Natural killer cell (primary cell): Measurements from ENCODE around the gene SCP2. TPM values are rescaled to one million over a fixed set of nuclear protein-coding genes. Genes with fewer than 3 reads are reported as not detected.

Experiments
- ATAC-seq, 3 donors: fragments of 150-1000 bp in 2 of 3; fragments of 200-7000 bp in 1 of 3; cut with Tn5 transposase; 1 replicate in 1 of 3; 2 replicates in 2 of 3; pipeline ENCODE4 v1.10.0; 2021; ENCODE audit warnings: mild to moderate bottlenecking in 2 of 3, moderate library complexity in 2 of 3
- DNase-seq, 2 donors: peaks; one replicate each; pipeline versions ENCODE4 v3.0.0 to v3.0.0-alpha.2; 2013 to 2021; ENCODE audit warnings: mixed read lengths in 1 of 2
- H3K27ac ChIP-seq: one replicate; pipeline ENCODE4 v1.5.1; 2013; ENCODE audit warnings: mild to moderate bottlenecking, low read length
- H3K27me3 ChIP-seq: one replicate; pipeline ENCODE4 v1.6.1; 2013; ENCODE audit warnings: low read length; ENCODE audit not compliant: control insufficient read depth, insufficient read depth
- H3K36me3 ChIP-seq: one replicate; pipeline ENCODE4 v1.6.1; 2013; ENCODE audit warnings: low read length; ENCODE audit not compliant: control insufficient read depth, insufficient read depth
- H3K4me1 ChIP-seq: one replicate; pipeline ENCODE4 v1.6.1; 2013; ENCODE audit warnings: low read length; ENCODE audit not compliant: control insufficient read depth, insufficient read depth
- H3K4me3 ChIP-seq: one replicate; pipeline ENCODE4 v1.5.1; 2013; ENCODE audit warnings: low read length
- H3K9me3 ChIP-seq: one replicate; pipeline ENCODE4 v1.6.1; 2013; ENCODE audit warnings: low read length; ENCODE audit not compliant: control insufficient read depth, insufficient read depth
- H3K27ac Mint-ChIP-seq, 2 donors: one replicate each; pipeline ENCODE4 v1.8.0; 2022; ENCODE audit warnings: mild to moderate bottlenecking in 2 of 2, mixed read lengths in 2 of 2, moderate library complexity in 1 of 2
- H3K27me3 Mint-ChIP-seq, 2 donors: one replicate each; pipeline ENCODE4 v1.8.0; 2022; ENCODE audit warnings: low read depth in 2 of 2, mixed read lengths in 2 of 2
- H3K36me3 Mint-ChIP-seq: one replicate; pipeline ENCODE4 v1.8.0; 2022; ENCODE audit warnings: mixed read lengths
- H3K4me1 Mint-ChIP-seq, 2 donors: one replicate each; pipeline ENCODE4 v1.8.0; 2022; ENCODE audit warnings: mixed read lengths in 2 of 2
- H3K4me3 Mint-ChIP-seq: one replicate; pipeline ENCODE4 v1.8.0; 2022; ENCODE audit warnings: mild to moderate bottlenecking, moderate library complexity, mixed read lengths
- H3K9me3 Mint-ChIP-seq, 2 donors: one replicate each; pipeline ENCODE4 v1.8.0; 2022; ENCODE audit warnings: mixed read lengths in 2 of 2
- WGBS: methylation state at CpG from one replicate; pipeline ENCODE4 v1.1.7; 2013; ENCODE audit warnings: missing lambda C conversion rate; ENCODE audit not compliant: insufficient coverage; 5-methylcytosine and 5-hydroxymethylcytosine counted together
- intact Hi-C: fragments of 100-400 bp; cut with micrococcal nuclease; formaldehyde crosslinking; loops from one replicate; pipeline ENCODE4 v1.14.2; 2022
- total RNA-seq, 4 donors: library from RNA; stranded (reverse); fragments of 120-200 nt in 1 of 4; gene quantifications; one replicate each; pipeline versions ENCODE4 v1.2.3 to v1.2.4, GENCODE V29; 2013 to 2022
- TF ChIP-seq, protein P1 (sequence below): fragments of 200-600 bp; IDR thresholded peaks from one replicate; pipeline ENCODE4 v1.8.0; 2022; ENCODE audit warnings: antibody characterized with exemption

The SCP2 gene
- total RNA-seq, 3 donors from 2014 or later (not counting 1 experiment from before 2014, with no cell fraction given) = 90.0 to 118 (median 105) TPM

DNA sequence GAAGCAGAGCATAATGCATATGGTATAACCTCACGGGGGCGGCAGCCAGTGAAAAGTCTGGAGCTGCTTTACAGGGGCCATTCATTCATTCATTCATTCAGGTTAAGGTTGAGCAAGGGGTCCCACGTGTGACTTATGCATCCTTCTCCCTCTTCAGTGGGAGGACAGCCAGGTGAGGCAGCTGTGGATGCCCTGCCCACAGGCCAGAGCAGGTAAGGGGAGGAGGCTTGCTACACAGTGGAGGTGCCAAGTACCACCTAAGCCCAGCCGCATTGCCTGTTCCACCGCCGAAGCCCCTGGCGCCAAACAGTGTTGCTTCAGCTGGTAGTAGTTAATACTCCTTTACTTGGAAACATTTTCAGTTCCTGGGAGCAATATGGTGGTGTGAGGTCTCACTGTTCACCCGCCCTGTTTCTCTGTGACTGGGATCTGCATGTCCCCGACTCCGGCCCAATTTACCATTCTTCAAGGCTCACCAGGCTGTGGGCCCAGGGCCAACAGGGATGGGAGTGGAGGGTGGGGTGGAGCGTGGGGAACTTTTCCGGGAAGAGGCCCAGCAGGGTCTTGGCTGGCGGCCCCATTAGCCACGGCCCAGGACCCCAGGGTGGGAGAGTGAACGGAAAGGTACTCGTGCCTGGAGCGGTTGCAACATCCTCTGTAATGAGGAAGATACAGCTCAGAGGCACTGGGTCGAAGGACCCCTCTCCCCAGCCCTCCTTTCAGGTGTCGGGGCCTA, 134.2 kb downstream of the SCP2 start:
- H3K27ac ChIP-seq = no peak overlapping the region
- no peak for DNase-seq
- WGBS = 52% methylated on average over 19 of the region's 19 CpGs
- H3K36me3 ChIP-seq = no peaks in the 10 kb centered on the region
- TF ChIP-seq, protein P1, sequence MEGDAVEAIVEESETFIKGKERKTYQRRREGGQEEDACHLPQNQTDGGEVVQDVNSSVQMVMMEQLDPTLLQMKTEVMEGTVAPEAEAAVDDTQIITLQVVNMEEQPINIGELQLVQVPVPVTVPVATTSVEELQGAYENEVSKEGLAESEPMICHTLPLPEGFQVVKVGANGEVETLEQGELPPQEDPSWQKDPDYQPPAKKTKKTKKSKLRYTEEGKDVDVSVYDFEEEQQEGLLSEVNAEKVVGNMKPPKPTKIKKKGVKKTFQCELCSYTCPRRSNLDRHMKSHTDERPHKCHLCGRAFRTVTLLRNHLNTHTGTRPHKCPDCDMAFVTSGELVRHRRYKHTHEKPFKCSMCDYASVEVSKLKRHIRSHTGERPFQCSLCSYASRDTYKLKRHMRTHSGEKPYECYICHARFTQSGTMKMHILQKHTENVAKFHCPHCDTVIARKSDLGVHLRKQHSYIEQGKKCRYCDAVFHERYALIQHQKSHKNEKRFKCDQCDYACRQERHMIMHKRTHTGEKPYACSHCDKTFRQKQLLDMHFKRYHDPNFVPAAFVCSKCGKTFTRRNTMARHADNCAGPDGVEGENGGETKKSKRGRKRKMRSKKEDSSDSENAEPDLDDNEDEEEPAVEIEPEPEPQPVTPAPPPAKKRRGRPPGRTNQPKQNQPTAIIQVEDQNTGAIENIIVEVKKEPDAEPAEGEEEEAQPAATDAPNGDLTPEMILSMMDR = no peak
- no peaks in the 10 kb centered on the region for H3K36me3 Mint-ChIP-seq
- ATAC-seq = no peak
- H3K4me3 ChIP-seq = no peak overlapping the region
- H3K27ac Mint-ChIP-seq = peak overlapping the region in 1 of 2 donors; percentile 11
- no peaks in the 10 kb centered on the region for H3K9me3 ChIP-seq
- peaks cover 7 to 17% of the 10 kb centered on the region in 2 donors for H3K27me3 Mint-ChIP-seq
- peaks cover 12% of the 10 kb centered on the region for H3K27me3 ChIP-seq
- no peaks in the 10 kb centered on the region for H3K9me3 Mint-ChIP-seq
- intact Hi-C loops = no loop called here
- H3K4me1 ChIP-seq = peaks cover 19% of the 10 kb centered on the region
- peak overlapping the region; percentile 80 for H3K4me3 Mint-ChIP-seq
- peaks cover 0 to 17% of the 10 kb centered on the region in 2 donors for H3K4me1 Mint-ChIP-seq

- Mint-ChIP-seq H3K4me1 (peaks cover 0 to 17% of the 10 kb centered on the region in 2 donors), H3K27me3 (peaks cover 7 to 17% of the 10 kb centered on the region in 2 donors), H3K27ac (peak within 1 kb of the TSS in 1 of 2 donors; percentile 65), H3K4me3 (peak within 1 kb of the TSS; percentile 80), H3K36me3 (no peaks in the 10 kb centered on the region), H3K9me3 (no peaks in the 10 kb centered on the region)
- H3K27me3 ChIP-seq = peaks cover 12% of the 10 kb centered on the region
- peaks cover 19% of the 10 kb centered on the region for H3K4me1 ChIP-seq
- under 1% methylated on average over 73 of the region's 73 CpGs for WGBS
- DNase-seq (peak; percentile 18 to 27), ATAC-seq (peak; percentile 49 to 75 (median 62))
- no peak within 1 kb of the TSS for H3K27ac ChIP-seq
- no peaks in the 10 kb centered on the region for H3K9me3 ChIP-seq
- TF ChIP-seq, protein P1 = no peak
- intact Hi-C loops = no loop called here
- H3K36me3 ChIP-seq = no peaks in the 10 kb centered on the region
- H3K4me3 ChIP-seq = peak within 1 kb of the TSS; percentile 29
These were observed 135.0 kb downstream of the SCP2 start, which contains the start of gene PODN for GRCh38 chr1:53061859-53062707. PODN (plus strand) TSS chr1:53062213; CDS start chr1:53069856, 7,643 bp downstream.

DNA sequence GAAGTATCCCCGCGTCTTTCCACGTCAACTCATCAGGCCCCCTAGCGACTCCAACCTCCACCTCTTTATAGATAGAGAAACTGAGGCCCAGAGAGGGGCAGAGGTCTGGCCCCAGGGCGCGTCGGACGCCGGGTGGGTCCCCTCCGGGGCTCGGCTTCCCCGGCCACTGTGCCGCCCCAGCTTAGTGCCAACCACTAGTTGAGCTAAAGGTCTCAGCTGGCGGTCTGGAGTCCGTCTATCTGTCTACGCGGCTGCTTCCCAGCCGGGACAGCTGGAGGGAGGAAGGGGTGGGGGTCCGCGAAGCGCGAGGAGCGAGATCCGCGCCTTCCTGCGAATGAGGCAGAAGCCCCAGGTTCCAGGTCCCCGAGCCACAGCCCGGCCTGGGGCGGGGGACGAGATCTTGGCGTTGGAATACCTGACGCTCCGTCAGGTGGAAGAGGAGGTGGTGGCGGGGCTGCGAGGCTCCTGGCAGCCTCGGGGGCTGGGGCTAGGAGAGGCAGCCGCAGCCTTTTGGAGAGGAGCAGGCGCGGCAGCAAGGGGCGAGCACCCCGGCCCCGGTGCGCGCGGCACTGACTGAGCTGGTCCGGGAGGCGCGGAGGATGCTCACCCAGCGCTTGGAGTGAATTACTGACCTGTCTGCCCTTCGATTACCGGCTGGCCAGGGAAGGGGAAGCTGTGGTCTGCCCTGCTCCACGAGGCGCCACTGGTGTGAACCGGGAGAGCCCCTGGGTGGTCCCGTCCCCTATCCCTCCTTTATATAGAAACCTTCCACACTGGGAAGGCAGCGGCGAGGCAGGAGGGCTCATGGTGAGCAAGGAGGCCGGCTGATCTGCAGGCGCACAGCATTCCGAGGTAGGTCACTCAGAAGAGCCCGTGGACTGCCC, 135.9 kb downstream of the SCP2 start:
- Mint-ChIP-seq H3K4me1 (peaks cover 0 to 17% of the 10 kb centered on the region in 2 donors), H3K36me3 (no peaks in the 10 kb centered on the region), H3K27me3 (peaks cover 7 to 17% of the 10 kb centered on the region in 2 donors), H3K9me3 (no peaks in the 10 kb centered on the region), H3K27ac (peak overlapping the region in 1 of 2 donors; percentile 65), H3K4me3 (peak overlapping the region; percentile 78)
- intact Hi-C loops = no loop called here
- DNase-seq = no peak
- Histone ChIP-seq H3K36me3 (no peaks in the 10 kb centered on the region), H3K4me1 (peaks cover 19% of the 10 kb centered on the region), H3K27ac (no peak overlapping the region), H3K4me3 (peak overlapping the region; percentile 29), H3K27me3 (peaks cover 12% of the 10 kb centered on the region), H3K9me3 (no peaks in the 10 kb centered on the region)
- WGBS = 17% methylated on average over 61 of the region's 61 CpGs
- TF ChIP-seq, protein P1 = no peak
- ATAC-seq = peak in 2 of 3 donors; percentile 24 to 31
